ENCODE results near the gene DLGAP4. TPM values are rescaled to one million over a fixed set of nuclear protein-coding genes. Genes with fewer than 3 reads are reported as not detected.

Gene DLGAP4
- polyA plus RNA-seq, 1 donor (not counting 4 experiments of a cell fraction or from before 2014, with no cell fraction given), result 9.6 TPM

DNA sequence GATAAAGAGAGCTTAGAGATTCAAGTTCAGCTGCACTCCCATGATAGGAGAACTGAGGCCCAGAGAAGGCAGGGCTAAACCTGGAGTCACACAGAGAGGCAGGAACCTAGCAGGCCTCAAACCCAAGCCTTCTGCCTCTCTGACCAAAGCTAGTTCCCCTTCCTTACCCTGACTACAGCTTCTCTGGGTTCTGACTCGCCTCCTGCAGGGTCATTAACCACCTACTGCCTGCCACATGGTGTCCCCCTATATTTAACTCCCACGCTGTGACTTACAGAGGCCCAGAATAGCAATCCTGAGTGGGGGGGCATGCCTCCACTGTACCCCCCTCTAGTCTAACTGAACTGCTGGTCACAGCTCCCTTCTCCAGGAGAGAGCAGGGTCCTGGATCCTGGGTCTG, 84.1 kb downstream of the DLGAP4 start:
- no peak for FAIRE-seq
- Histone ChIP-seq H3K9me1 (ENCODE audit: control insufficient read depth, extremely low read depth, insufficient read depth, low read length) (no peaks in the 10 kb centered on the region), H3K4me1 (ENCODE audit: control insufficient read depth, extremely low read depth, insufficient read depth, low read length) (peaks cover 10% of the 10 kb centered on the region), H3K27ac (ENCODE audit: control insufficient read depth, insufficient read depth, low read length) (no peak overlapping the region), H3K36me3 (ENCODE audit: control insufficient read depth in 2 of 2, extremely low read depth in 1 of 2, insufficient read depth in 2 of 2, low read length in 2 of 2) (no peaks in the 10 kb centered on the region), H3K9me3 (ENCODE audit: control insufficient read depth, low read depth, low read length) (no peaks in the 10 kb centered on the region), H3K79me2 (ENCODE audit: control insufficient read depth, insufficient read depth, low read length) (no peaks in the 10 kb centered on the region), H3K27me3 (ENCODE audit: control insufficient read depth, extremely low read depth, insufficient read depth, low read length) (peaks cover 5% of the 10 kb centered on the region), H4K20me1 (ENCODE audit: control insufficient read depth, extremely low read depth, insufficient read depth, low read length) (no peaks in the 10 kb centered on the region), H2AFZ (ENCODE audit: control insufficient read depth, low read length) (no peak overlapping the region), H3K4me3 (ENCODE audit: control insufficient read depth in 2 of 3, extremely low read depth in 1 of 3, insufficient read depth in 2 of 3, low read depth in 1 of 3, low read length in 3 of 3) (no peak overlapping the region), H3K9ac (ENCODE audit: control insufficient read depth, extremely low read depth, insufficient read depth, low read length) (no peak overlapping the region), H3K4me2 (ENCODE audit: control insufficient read depth, extremely low read depth, insufficient read depth, low read depth, low read length) (no peak overlapping the region)
- DNase-seq (ENCODE audit: low read depth, low spot score), result no peak
- dilution Hi-C loops (cut with MboI; ENCODE audit: extremely low pct_ligation_motif_present, low sequenced_read_pairs), result no loop called here
- TF ChIP-seq, protein P1, sequence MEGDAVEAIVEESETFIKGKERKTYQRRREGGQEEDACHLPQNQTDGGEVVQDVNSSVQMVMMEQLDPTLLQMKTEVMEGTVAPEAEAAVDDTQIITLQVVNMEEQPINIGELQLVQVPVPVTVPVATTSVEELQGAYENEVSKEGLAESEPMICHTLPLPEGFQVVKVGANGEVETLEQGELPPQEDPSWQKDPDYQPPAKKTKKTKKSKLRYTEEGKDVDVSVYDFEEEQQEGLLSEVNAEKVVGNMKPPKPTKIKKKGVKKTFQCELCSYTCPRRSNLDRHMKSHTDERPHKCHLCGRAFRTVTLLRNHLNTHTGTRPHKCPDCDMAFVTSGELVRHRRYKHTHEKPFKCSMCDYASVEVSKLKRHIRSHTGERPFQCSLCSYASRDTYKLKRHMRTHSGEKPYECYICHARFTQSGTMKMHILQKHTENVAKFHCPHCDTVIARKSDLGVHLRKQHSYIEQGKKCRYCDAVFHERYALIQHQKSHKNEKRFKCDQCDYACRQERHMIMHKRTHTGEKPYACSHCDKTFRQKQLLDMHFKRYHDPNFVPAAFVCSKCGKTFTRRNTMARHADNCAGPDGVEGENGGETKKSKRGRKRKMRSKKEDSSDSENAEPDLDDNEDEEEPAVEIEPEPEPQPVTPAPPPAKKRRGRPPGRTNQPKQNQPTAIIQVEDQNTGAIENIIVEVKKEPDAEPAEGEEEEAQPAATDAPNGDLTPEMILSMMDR (optimal IDR thresholded peaks at IDR 0.05 in 1 of 3, IDR thresholded peaks at IDR 0.05 in 1 of 3, conservative IDR thresholded peaks at IDR 0.05 in 1 of 3; ENCODE audit: extremely low read depth in 1 of 3, insufficient read depth in 2 of 3, low read length in 3 of 3), result no peak
- TF ChIP-seq EZH2 (IDR thresholded peaks at IDR 0.05; ENCODE audit: low read length), result no peak

DNA sequence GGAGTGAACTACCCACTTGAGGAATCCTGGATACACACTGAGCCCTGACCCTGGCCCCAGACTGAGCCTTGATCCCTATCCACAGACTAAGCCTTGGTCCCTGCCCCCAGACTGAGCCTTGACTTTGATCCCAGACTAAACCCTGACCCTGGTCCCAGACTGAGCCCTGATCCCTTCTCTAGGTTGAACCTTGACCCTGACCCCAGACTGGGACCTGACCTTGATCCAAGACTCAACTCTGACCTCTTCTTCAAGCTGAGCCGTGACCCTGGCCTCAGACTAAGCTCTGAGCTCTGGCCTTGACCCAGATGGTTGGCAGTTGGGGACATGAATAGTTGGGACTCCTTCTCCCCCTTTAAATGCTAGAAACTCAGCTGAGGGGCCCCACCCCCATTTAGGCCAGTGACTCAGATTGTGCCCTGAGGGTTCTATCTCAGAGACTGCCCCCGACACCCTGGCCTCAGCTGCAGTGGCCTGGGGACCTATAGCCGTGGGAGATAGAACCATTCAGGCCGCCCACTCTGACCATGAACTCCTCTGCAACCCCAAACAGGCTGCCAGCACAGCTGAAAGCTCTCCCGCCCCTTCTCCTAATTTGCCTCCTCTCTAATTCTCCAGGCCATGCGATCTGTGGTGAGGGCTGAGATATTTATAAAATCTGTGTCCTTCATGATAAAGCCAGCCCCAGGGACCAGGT, 84.7 kb downstream of the DLGAP4 start:
- H3K4me2 ChIP-seq (ENCODE audit: control insufficient read depth, extremely low read depth, insufficient read depth, low read depth, low read length), result no peak overlapping the region
- H3K79me2 ChIP-seq (ENCODE audit: control insufficient read depth, insufficient read depth, low read length), result no peaks in the 10 kb centered on the region
- no peak overlapping the region for H3K4me3 ChIP-seq (ENCODE audit: control insufficient read depth in 2 of 3, extremely low read depth in 1 of 3, insufficient read depth in 2 of 3, low read depth in 1 of 3, low read length in 3 of 3)
- no peak overlapping the region for H2AFZ ChIP-seq (ENCODE audit: control insufficient read depth, low read length)
- no peak overlapping the region for H3K9ac ChIP-seq (ENCODE audit: control insufficient read depth, extremely low read depth, insufficient read depth, low read length)
- peaks cover 10% of the 10 kb centered on the region for H3K4me1 ChIP-seq (ENCODE audit: control insufficient read depth, extremely low read depth, insufficient read depth, low read length)
- H3K27ac ChIP-seq (ENCODE audit: control insufficient read depth, insufficient read depth, low read length), result no peak overlapping the region
- FAIRE-seq (no peak), DNase-seq (ENCODE audit: low read depth, low spot score) (no peak)
- H4K20me1 ChIP-seq (ENCODE audit: control insufficient read depth, extremely low read depth, insufficient read depth, low read length), result no peaks in the 10 kb centered on the region
- no peaks in the 10 kb centered on the region for H3K36me3 ChIP-seq (ENCODE audit: control insufficient read depth in 2 of 2, extremely low read depth in 1 of 2, insufficient read depth in 2 of 2, low read length in 2 of 2)
- TF ChIP-seq, protein P1 (optimal IDR thresholded peaks at IDR 0.05 in 1 of 3, IDR thresholded peaks at IDR 0.05 in 1 of 3, conservative IDR thresholded peaks at IDR 0.05 in 1 of 3; ENCODE audit: extremely low read depth in 1 of 3, insufficient read depth in 2 of 3, low read length in 3 of 3), result no peak
- no peak for TF ChIP-seq EZH2 (IDR thresholded peaks at IDR 0.05; ENCODE audit: low read length)
- peaks cover 5% of the 10 kb centered on the region for H3K27me3 ChIP-seq (ENCODE audit: control insufficient read depth, extremely low read depth, insufficient read depth, low read length)
- no peaks in the 10 kb centered on the region for H3K9me3 ChIP-seq (ENCODE audit: control insufficient read depth, low read depth, low read length)
- dilution Hi-C loops (cut with MboI; ENCODE audit: extremely low pct_ligation_motif_present, low sequenced_read_pairs), result no loop called here
- no peaks in the 10 kb centered on the region for H3K9me1 ChIP-seq (ENCODE audit: control insufficient read depth, extremely low read depth, insufficient read depth, low read length)
